Measurements from ENCODE around the gene HACL1. TPM values are rescaled to one million over a fixed set of nuclear protein-coding genes. Genes with fewer than 3 reads are reported as not detected.

Gene HACL1
- total RNA-seq, 1 donor from 2014 or later = 23.1 TPM

GRCh38 chr3:15527031-15527459, 74.3 kb downstream of the HACL1 start:
- no peak for DNase-seq (ENCODE audit: low read depth)

DNA sequence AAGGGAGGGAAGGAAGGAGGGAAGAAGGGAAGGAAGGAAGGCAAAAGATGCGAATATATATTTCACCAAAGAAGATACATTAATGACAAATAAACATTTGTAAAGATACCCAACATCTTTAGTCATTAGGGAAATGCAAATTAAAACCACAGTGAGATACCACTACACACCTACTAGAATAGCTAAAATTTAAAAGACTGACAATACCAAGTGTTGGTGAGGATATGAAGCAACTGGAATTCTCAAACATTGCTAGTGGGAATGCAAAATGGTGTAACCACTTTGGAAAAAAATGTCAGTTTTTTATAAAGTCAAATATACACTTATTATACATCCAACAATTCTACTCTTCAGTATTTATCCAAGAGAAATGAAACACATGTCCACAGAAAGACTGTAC, 75.6 kb downstream of the HACL1 start:
- no peak for DNase-seq (ENCODE audit: low read depth)

DNA sequence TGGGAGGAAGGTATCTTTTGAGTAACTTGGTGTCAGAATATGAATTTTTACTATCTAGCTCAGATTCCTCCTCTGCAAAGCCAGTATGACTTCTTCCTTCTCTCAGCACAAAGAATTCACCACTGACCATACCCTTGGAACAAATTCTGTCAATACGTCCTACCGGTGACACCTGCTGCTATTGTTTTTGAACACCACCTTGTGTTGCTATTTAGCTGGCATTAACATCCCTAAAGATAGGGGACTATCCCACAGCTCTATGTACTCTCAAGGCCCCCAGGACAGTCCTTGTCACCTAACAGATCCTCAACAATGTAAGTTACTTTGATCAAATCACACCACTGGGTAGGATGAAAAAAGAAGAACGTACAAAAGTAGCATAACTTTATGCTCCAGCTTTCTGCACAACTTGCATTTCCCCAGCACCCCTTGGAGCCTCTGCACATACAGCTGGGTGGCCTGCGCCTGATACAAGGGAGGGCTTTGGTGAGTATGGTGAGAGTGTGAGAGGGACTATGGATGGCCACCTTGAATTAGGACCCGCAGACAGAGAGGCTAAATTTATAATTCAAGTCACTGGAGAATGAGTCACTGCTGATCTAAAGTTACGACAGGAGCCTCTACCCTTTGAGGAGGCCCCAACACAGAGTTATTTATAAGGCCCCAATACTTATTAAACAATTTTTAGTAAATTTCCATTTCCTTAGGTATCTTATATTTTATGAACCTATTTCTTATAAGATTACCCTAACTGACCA, 77.5 kb downstream of the HACL1 start:
- DNase-seq (ENCODE audit: low read depth) = no peak

GRCh38 chr3:15522016-15522415, 79.4 kb downstream of the HACL1 start:
- no peak for DNase-seq (ENCODE audit: low read depth)

DNA sequence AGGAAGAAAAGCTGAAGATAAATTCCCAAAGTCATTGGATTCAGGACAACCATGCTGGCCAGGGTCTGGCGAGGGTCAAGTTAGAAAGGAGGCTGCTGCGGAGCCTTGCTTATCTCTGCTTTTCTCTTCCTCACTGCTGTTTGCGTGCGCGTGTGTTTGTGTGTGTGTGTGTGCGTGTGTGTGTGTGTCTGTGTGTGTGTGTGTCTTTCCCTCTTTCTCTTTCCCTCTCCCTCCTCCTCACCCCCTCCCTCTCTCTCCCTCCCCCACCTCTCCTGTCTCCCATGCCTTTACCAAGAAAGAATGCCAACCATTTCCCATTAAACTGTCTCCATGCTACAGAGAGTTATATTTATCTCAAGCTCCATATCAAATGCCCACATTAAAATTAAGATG, 79.8 kb downstream of the HACL1 start, which contains the start of gene COLQ:
Gene COLQ, minus strand, starts transcription at position 134 of the 393 bp plus-strand sequence. Its CDS starts 81 bp downstream, at position 53.
- DNase-seq (ENCODE audit: low read depth) = no peak

GRCh38 chr3:15520804-15521572, 80.4 kb downstream of the HACL1 start:
- no peak for DNase-seq (ENCODE audit: low read depth)

DNA sequence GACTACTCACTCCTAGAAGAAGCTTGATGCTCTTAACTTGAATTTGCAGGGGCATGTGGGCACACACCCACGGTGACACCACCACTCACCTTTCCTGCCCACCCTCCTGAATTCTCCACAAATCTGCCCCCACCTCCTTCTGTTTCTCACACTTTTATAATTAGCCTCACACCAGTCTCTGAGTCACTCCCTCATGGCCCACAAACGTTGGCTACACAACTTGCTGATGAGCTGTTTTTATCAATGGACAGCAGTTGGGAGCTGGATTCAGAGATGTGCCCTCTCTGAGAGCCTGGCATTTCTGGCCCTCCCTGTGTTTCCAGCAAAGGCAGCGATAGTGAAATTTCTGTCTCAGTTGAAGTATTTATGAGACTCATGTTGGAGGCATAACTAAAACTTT, 81.2 kb downstream of the HACL1 start:
- DNase-seq (ENCODE audit: low read depth) = peak; percentile 19

- DNase-seq (ENCODE audit: low read depth) = no peak
Measured at GRCh38 chr3:15519096-15519495, 82.3 kb downstream of the HACL1 start.

DNA sequence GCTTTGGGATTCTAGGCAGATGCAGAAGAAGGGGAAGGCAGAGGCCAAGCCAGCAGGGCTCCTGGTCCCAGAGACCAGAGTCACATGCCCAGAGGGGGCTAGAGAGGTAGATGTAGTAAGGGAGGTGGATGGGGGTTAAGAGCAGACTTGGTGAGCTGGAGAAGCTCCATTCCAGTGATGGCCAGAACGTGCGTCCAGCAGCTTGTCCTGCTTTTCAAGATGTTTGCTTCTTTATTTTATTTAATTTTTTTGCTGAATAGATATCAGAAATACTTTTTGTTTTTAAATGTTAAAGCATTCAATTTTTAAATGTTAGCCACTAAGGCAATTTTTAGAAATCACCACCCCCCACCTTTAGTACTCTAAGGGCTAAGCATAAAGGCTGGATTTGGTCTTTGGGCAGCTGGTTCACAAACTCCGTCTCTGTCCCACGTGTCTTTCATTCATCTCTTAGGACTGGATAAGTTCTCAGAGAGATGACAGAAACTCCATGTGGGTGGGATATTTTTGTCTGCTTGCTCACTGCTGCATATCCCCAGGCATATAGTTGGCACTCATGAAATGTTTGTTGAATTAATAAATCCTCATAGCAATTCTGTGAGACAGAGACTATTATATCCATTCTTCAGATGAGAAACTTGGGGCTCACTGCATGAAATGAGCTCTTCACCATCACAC, 86.6 kb downstream of the HACL1 start:
- no peak for DNase-seq (ENCODE audit: low read depth)

DNA sequence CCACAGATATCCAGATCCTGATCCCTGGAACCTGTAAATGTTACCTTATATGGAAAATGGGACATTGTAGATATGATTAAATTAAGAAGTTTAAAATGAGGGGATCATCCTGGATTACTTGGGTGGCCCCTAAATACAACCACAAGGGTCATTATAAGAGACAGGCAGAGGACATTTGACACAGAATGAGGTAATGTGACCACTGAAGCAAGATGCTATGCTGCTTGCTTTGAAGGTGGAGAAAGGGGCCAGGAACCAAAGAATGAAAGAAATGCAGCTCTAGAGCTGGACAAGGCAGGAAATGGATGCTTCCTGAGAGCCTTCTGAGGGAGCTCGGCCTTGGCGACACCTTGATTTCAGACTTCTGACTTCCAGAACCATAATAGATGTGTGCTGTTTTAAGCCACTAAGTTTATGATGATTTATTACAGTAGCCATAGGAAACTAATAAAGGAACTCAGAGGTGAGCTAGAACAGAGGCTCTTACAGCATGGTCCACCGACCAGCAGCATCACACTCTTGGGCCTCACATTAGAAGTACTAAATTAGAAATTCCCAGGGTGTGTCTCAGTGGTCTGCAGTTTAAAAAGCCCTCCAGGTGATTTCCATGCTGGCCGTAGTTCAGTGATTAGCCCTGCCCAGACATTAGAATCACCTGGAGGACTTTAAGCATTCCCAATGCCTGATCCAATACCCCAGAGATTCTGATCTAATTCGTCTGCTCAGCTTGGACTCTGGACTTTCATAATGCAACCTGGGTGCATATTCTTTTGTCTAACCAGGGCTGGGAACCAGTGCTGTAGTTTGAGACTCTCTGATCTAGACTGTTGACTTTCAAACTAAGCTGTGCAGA, 87.3 kb downstream of the HACL1 start:
- DNase-seq (ENCODE audit: low read depth) = no peak

DNA sequence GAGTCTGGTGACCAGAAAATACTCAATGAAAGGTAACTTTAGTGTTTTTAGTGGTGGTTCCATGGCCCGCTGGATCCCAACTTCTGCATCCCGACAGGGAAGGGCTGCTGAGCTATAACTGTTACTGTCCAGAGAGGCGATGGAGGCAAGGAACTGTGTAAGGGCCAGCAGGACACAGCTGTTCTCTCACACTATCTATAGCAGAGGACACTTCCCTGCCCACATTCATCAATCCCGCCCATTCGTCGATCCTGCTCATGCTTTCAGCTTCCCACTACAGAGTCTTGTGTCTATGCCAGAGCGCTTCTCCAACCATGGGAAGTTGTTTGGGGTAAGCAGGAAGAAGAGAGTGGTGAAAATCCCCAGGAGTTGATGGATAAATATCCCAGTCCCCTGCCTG, 88.3 kb downstream of the HACL1 start:
- DNase-seq (ENCODE audit: low read depth) = no peak

GRCh38 chr3:15512166-15512565, 89.2 kb downstream of the HACL1 start:
- no peak for DNase-seq (ENCODE audit: low read depth)

DNA sequence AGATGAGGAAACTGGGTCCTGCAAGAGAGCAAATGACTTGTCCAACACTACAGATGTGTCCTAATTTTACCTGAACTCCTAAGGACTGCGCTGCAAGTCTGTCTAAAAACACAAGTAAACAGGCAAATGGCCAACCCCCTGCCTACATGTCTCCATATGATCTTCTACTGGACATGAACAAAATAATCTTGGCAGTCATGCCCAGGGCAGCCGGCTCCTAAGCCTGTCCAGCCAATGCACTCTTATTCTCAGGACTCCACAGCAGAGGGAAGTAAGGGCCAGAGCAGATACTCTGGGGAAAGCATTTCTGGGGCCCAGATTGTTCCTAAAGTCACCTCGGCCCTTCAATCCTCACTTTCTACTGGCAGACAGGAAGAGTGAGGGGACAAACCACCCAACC, 90.2 kb downstream of the HACL1 start:
- no peak for DNase-seq (ENCODE audit: low read depth)

Other genes with a start within 250 kb of the HACL1 start
- gene METTL6, start 174.0 kb downstream of the HACL1 start, total RNA-seq = 22.4 and 30.4 TPM in 2 replicates
- gene EAF1, start 174.0 kb downstream of the HACL1 start, total RNA-seq = 22.8 and 45.3 TPM in 2 replicates
- gene COLQ, start 79.9 kb downstream of the HACL1 start, total RNA-seq = 0.65 TPM in 1 of 2 replicates, not detected in the other
- gene BTD, start 176 bp upstream of the HACL1 start, total RNA-seq = 23.4 and 35.7 TPM in 2 replicates
- gene ANKRD28, start 196.4 kb upstream of the HACL1 start, total RNA-seq = 57.3 and 88.0 TPM in 2 replicates